PC-9 (cell line): ENCODE results near the gene EFHD1.

ENCODE experiments used
- CTCF ChIP-seq: fragments of 200-600 bp; sonication (generic); conservative IDR thresholded peaks from 2 replicates; pipeline ENCODE4 v1.6.1; 2017; ENCODE audit warnings: mixed run types, antibody characterized with exemption, mild to moderate bottlenecking, moderate library complexity
- EZH2 ChIP-seq: fragments of 200-600 bp; sonication (generic); IDR thresholded peaks from 2 replicates; pipeline ENCODE4 v1.8.0; 2017; ENCODE audit warnings: antibody characterized with exemption, low read depth

GRCh38 chr2:232603283-232603682 is 30.1 kb upstream of the EFHD1 start:
- TF ChIP-seq EZH2 (no peak), CTCF (no peak)
